B cell (primary cell): ENCODE measurements around the gene MYEF2. TPM values are rescaled to one million over a fixed set of nuclear protein-coding genes. Genes with fewer than 3 reads are reported as not detected.

Experiments
- ATAC-seq: fragments of 200-7000 bp; cut with Tn5 transposase; one replicate; pipeline ENCODE4 v1.10.0; 2021; ENCODE audit warnings: low read depth, mild to moderate bottlenecking, moderate number of reproducible peaks, moderate library complexity
- CTCF ChIA-PET: fragments of 350-600 bp; sonication (Branson Sonifier 250); formaldehyde crosslinking; loops from one replicate; lab custom pipeline; 2021; ENCODE audit warnings: antibody characterized with exemption, inconsistent platforms; lab: Charles Lee
- POLR2A ChIA-PET: fragments of 350-600 bp; sonication (Branson Sonifier 250); formaldehyde crosslinking; loops from one replicate; lab custom pipeline; 2021; ENCODE audit warnings: antibody characterized with exemption; lab: Charles Lee
- DNase-seq: peaks from one replicate; pipeline ENCODE4 v3.0.0; 2013
- H2AFZ ChIP-seq: 2 replicates; pipeline ENCODE4 v1.6.1; 2012; ENCODE audit warnings: mild to moderate bottlenecking, low read depth, low read length; ENCODE audit not compliant: insufficient read depth, poor library complexity, severe bottlenecking
- H3K27ac ChIP-seq, 2 donors: 1 replicate in 1 of 2; 2 replicates in 1 of 2; pipeline ENCODE4 v1.5.1; 2012 to 2013; ENCODE audit warnings: low read length in 2 of 2, mild to moderate bottlenecking in 2 of 2, moderate library complexity in 1 of 2
- H3K27me3 ChIP-seq, 4 experiments: fragments of 200-600 bp in 1 of 4; sonication (generic) in 1 of 4; replicated peaks in 1 of 4; 1 replicate in 2 of 4; 2 replicates in 2 of 4; pipeline versions ENCODE4 v1.6.1 to v1.7.0; 2013 to 2016; ENCODE audit warnings: low read length in 3 of 4, mild to moderate bottlenecking in 2 of 4, mixed read lengths in 1 of 4, moderate library complexity in 1 of 4; ENCODE audit not compliant: insufficient read depth in 4 of 4, control insufficient read depth in 3 of 4; ENCODE audit errors: control extremely low read depth in 1 of 4
- H3K36me3 ChIP-seq, 2 experiments: replicated peaks in 1 of 2; 1 replicate in 1 of 2; 2 replicates in 1 of 2; pipeline versions ENCODE4 v1.6.1 to v1.7.1; 2013; ENCODE audit warnings: low read length in 1 of 2; ENCODE audit not compliant: insufficient read depth in 2 of 2, control insufficient read depth in 1 of 2; ENCODE audit errors: control extremely low read depth in 1 of 2, extremely low read depth in 1 of 2
- H3K4me1 ChIP-seq, 2 donors: fragments of 200-600 bp in 1 of 2; sonication (generic) in 1 of 2; 1 replicate in 1 of 2; 2 replicates in 1 of 2; pipeline versions ENCODE4 v1.5.1 to v1.6.1; 2013 to 2017; ENCODE audit warnings: low read length in 2 of 2; ENCODE audit not compliant: control insufficient read depth in 2 of 2, insufficient read depth in 2 of 2
- H3K4me2 ChIP-seq: replicated peaks from 2 replicates; pipeline ENCODE3; 2012; ENCODE audit warnings: mild to moderate bottlenecking, low read depth, low read length; ENCODE audit not compliant: poor library complexity, severe bottlenecking
- H3K4me3 ChIP-seq, 5 experiments: fragments of 200-600 bp in 1 of 5; sonication (generic) in 1 of 5; 1 replicate in 3 of 5; 2 replicates in 2 of 5; pipeline versions ENCODE4 v1.5.1 to v1.7.0; 2011 to 2016; ENCODE audit warnings: low read length in 4 of 5, mild to moderate bottlenecking in 4 of 5, low read depth in 2 of 5, control low read depth in 1 of 5, moderate library complexity in 1 of 5; ENCODE audit not compliant: insufficient read depth in 1 of 5; ENCODE audit errors: control extremely low read depth in 1 of 5, extremely low read depth in 1 of 5
- H3K79me2 ChIP-seq: fragments of 200-600 bp; sonication (generic); one replicate; pipeline ENCODE4 v1.6.0; 2016; ENCODE audit warnings: low read length; ENCODE audit not compliant: control insufficient read depth, insufficient read depth
- H3K9ac ChIP-seq: fragments of 200-600 bp; sonication (generic); 2 replicates; pipeline ENCODE4 v1.6.1; 2017; ENCODE audit warnings: mild to moderate bottlenecking, low read length, moderate library complexity
- H3K9me3 ChIP-seq, 3 donors: one replicate each; pipeline versions ENCODE4 v1.6.1 to v1.7.1; 2013; ENCODE audit warnings: low read length in 2 of 3; ENCODE audit not compliant: control insufficient read depth in 2 of 3, insufficient read depth in 1 of 3; ENCODE audit errors: control extremely low read depth in 1 of 3
- H4K20me1 ChIP-seq: 2 replicates; pipeline ENCODE4 v1.6.0; 2012; ENCODE audit warnings: mild to moderate bottlenecking, low read length; ENCODE audit not compliant: insufficient read depth, control insufficient read depth, poor library complexity, severe bottlenecking
- H3K27ac Mint-ChIP-seq: one replicate; pipeline ENCODE4 v1.8.0; 2021; ENCODE audit warnings: mixed read lengths
- H3K27me3 Mint-ChIP-seq: one replicate; pipeline ENCODE4 v1.8.0; 2021; ENCODE audit warnings: mixed read lengths
- H3K4me1 Mint-ChIP-seq: one replicate; pipeline ENCODE4 v1.8.0; 2021; ENCODE audit warnings: mixed read lengths
- H3K4me3 Mint-ChIP-seq: one replicate; pipeline ENCODE4 v1.8.0; 2021; ENCODE audit warnings: mixed read lengths
- H3K9me3 Mint-ChIP-seq: one replicate; pipeline ENCODE4 v1.8.0; 2022; ENCODE audit warnings: mixed read lengths; ENCODE audit not compliant: insufficient read depth
- EZH2 ChIP-seq: IDR thresholded peaks from 2 replicates; pipeline ENCODE4 v1.6.1; 2012; ENCODE audit warnings: borderline replicate concordance, low read depth, mild to moderate bottlenecking, moderate library complexity, low read length; ENCODE audit not compliant: insufficient read depth, poor library complexity, severe bottlenecking
- WGBS: methylation state at CpG from one replicate; pipeline ENCODE4 v1.1.5; 2013; ENCODE audit warnings: missing lambda C conversion rate; ENCODE audit not compliant: insufficient coverage; 5-methylcytosine and 5-hydroxymethylcytosine counted together
- intact Hi-C: fragments of 100-400 bp; cut with micrococcal nuclease; formaldehyde crosslinking; loops from one replicate; pipeline ENCODE4 v1.10.0; 2022
- polyA plus RNA-seq: library from polyadenylated mRNA; depleted of rRNA; stranded (reverse); fragments of >200 nt; gene quantifications from 2 replicates; pipeline ENCODE4 v1.2.3, GENCODE V29; 2012
- total RNA-seq, 2 donors: library from RNA; stranded (reverse); fragments of 120-200 nt in 1 of 2; gene quantifications; 1 replicate in 1 of 2; 2 replicates in 1 of 2; pipeline versions ENCODE4 v1.2.3 to v1.2.4, GENCODE V29; 2013 to 2022
- TF ChIP-seq, protein P1 (sequence below): fragments of 200-600 bp; IDR thresholded peaks from one replicate; pipeline ENCODE4 v1.8.0; 2022; ENCODE audit warnings: antibody characterized with exemption, mild to moderate bottlenecking

The MYEF2 gene
- total and polyA plus RNA-seq, 2 donors (not counting 1 experiment from before 2014, with no cell fraction given), result 3.9 to 34.3 TPM

DNA sequence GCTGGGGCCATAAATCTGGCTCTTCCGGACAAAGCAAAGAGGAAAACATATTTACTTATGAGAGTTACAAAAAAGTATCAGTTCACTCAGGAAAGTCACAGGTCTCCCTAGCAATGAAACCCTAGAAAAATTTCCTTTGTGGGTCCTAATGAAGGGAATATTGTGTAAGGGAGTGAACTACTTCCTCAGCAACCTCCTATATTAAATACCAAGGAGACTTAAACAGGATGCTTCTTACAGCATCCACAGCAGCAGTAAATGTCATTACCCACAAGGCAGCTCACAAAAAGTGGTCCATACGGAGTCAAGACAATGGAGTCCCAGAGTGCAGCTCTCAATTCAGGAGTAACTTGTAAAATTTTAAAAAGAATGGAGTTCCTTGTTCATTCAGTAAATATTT, 72.2 kb downstream of the MYEF2 start:
- DNase-seq (no peak), ATAC-seq (no peak)
- no peak overlapping the region for H3K27ac ChIP-seq
- H3K79me2 ChIP-seq, result no peaks in the 10 kb centered on the region
- Mint-ChIP-seq H3K27me3 (peaks cover 32% of the 10 kb centered on the region), H3K9me3 (no peaks in the 10 kb centered on the region), H3K27ac (no peak overlapping the region), H3K4me3 (no peak overlapping the region), H3K4me1 (no peaks in the 10 kb centered on the region)
- no peak for TF ChIP-seq EZH2
- TF ChIP-seq, protein P1, sequence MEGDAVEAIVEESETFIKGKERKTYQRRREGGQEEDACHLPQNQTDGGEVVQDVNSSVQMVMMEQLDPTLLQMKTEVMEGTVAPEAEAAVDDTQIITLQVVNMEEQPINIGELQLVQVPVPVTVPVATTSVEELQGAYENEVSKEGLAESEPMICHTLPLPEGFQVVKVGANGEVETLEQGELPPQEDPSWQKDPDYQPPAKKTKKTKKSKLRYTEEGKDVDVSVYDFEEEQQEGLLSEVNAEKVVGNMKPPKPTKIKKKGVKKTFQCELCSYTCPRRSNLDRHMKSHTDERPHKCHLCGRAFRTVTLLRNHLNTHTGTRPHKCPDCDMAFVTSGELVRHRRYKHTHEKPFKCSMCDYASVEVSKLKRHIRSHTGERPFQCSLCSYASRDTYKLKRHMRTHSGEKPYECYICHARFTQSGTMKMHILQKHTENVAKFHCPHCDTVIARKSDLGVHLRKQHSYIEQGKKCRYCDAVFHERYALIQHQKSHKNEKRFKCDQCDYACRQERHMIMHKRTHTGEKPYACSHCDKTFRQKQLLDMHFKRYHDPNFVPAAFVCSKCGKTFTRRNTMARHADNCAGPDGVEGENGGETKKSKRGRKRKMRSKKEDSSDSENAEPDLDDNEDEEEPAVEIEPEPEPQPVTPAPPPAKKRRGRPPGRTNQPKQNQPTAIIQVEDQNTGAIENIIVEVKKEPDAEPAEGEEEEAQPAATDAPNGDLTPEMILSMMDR, result no peak
- ChIA-PET POLR2A (no interaction called here), CTCF (no interaction called here)
- intact Hi-C loops, result no loop called here
- no peak overlapping the region for H3K4me3 ChIP-seq
- H3K27me3 ChIP-seq, result peaks cover 0 to 4% (median 1%) of the 10 kb centered on the region in 4 experiments
- no peak overlapping the region for H2AFZ ChIP-seq
- no peak overlapping the region for H3K4me2 ChIP-seq
- no peak overlapping the region for H3K9ac ChIP-seq
- WGBS, result no CpG with 5 or more reads among the region's 2 CpGs
- no peaks in the 10 kb centered on the region for H3K36me3 ChIP-seq
- H3K9me3 ChIP-seq, result no peaks in the 10 kb centered on the region
- no peaks in the 10 kb centered on the region for H4K20me1 ChIP-seq
- H3K4me1 ChIP-seq, result no peaks in the 10 kb centered on the region

DNA sequence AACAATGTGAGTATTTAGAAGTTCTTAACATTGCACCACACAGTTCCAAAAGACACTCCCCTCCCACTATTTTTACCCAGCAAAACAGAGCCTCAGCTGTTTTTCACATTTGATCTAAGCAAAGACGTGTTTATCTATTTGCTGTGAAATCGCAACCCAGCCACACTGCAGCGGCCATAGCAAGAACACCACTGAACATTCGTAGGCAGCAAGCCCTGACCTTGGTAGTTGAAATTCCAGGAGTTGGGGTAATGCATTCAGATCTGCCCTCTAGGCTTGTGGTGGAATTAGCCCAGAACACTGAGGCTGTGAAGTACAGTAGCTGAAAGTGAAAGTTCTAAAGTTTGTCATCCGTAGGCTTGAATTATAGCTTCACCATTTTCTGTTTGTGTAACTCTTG, 74.4 kb downstream of the MYEF2 start:
- Histone ChIP-seq H4K20me1 (no peaks in the 10 kb centered on the region), H3K79me2 (no peaks in the 10 kb centered on the region), H3K4me1 (no peaks in the 10 kb centered on the region), H3K27ac (no peak overlapping the region), H3K4me3 (no peak overlapping the region), H3K27me3 (peaks cover 0 to 4% (median 1%) of the 10 kb centered on the region in 4 experiments), H2AFZ (no peak overlapping the region), H3K4me2 (no peak overlapping the region), H3K36me3 (no peaks in the 10 kb centered on the region), H3K9ac (no peak overlapping the region), H3K9me3 (no peaks in the 10 kb centered on the region)
- intact Hi-C loops, result no loop called here
- 98% methylated on average over 4 of the region's 5 CpGs for WGBS
- no peak overlapping the region for H3K4me3 Mint-ChIP-seq
- H3K4me1 Mint-ChIP-seq, result no peaks in the 10 kb centered on the region
- no peak for DNase-seq
- ATAC-seq, result no peak
- ChIA-PET POLR2A (no interaction called here), CTCF (no interaction called here)
- peaks cover 20% of the 10 kb centered on the region for H3K27me3 Mint-ChIP-seq
- H3K9me3 Mint-ChIP-seq, result no peaks in the 10 kb centered on the region
- H3K27ac Mint-ChIP-seq, result no peak overlapping the region
- TF ChIP-seq EZH2, result no peak
- TF ChIP-seq, protein P1, result no peak
